GM18505 (cell line): Measurements from ENCODE around the gene NUBPL.
"Not testable (repeated sequence)": the region's sequence is repeated elsewhere in the genome, so short reads cannot be mapped to it uniquely, and the experiment has no call there.

ENCODE experiments used
- ATAC-seq: cut with Tn5 transposase; IDR thresholded peaks from one replicate; pipeline ENCODE4 v1.9.1; 2021; ENCODE audit not compliant: unreplicated experiment
- POLR2A ChIP-seq: IDR thresholded peaks from 4 replicates; pipeline ENCODE4 v1.6.1; 2011; ENCODE audit warnings: borderline replicate concordance; ENCODE audit not compliant: insufficient read depth, insufficient read length; ENCODE audit errors: extremely low read depth

Gene NUBPL

DNA sequence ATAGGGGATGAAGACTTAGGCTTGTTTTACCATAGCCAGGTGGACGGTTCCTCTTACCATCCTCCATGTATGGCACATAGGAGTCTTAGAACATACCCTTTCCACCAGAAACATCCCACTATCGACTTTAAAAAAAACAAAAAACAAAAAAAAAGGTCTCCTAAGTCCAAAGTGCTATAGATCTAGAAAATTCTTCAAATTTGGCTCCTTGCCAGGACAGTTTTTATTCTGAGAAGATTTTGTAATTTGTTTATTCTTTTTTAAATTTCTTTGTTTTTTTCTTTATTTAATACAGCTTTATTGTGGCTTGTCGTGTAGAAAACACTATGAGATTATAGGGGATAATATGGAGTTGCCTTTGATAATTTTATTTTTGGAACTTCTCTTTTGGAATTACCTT is 197.7 kb downstream of the NUBPL start:
- no peak for ATAC-seq
- TF ChIP-seq POLR2A: no peak

DNA sequence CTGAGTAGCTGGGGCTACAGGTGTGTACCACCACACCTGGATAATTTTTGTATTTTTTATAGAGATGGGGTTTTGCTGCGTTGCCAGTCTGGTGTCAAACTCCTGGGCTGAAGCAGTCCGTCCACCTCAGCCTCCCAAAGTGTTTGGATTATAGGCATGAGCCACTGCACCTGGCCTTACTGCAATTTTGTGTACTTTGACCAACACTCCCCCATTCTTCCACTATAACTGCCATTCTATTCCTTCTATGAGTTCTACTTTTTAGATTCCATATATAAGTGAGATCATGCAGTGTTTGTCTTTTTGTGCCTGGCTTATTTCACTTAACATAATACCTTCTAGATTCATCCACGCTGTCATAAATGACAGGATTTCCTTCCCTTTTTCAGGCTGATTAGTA is 199.1 kb downstream of the NUBPL start:
- ATAC-seq: no peak
- TF ChIP-seq POLR2A: no peak

- TF ChIP-seq POLR2A: no peak
- ATAC-seq: no peak
These were observed 200.1 kb downstream of the NUBPL start for GRCh38 chr14:31761325-31761724.

DNA sequence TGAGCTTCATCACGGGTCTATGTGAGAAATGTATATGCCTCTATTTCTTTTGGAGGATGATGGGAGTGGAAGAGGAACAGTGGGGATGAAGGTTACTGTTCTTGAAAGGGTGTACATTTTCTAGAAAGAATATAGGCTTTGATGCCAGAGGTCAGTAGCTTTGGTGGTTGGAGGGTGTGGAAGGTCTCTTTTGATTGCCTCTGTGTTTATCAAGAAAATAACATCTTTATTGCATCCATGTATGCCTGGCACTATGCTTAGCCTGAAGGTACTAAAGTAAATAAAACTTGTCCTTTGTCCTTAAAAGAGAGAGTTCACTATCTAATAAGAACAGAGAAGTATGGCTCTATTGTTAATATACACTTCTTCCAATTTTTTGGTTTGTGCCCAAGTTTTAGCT is 201.8 kb downstream of the NUBPL start:
- no peak for ATAC-seq
- TF ChIP-seq POLR2A: no peak

- no peak for ATAC-seq
- TF ChIP-seq POLR2A: no peak
These were observed 205.2 kb downstream of the NUBPL start for GRCh38 chr14:31766315-31766892.

GRCh38 chr14:31768355-31768754 is 207.2 kb downstream of the NUBPL start:
- no peak for ATAC-seq
- no peak for TF ChIP-seq POLR2A

DNA sequence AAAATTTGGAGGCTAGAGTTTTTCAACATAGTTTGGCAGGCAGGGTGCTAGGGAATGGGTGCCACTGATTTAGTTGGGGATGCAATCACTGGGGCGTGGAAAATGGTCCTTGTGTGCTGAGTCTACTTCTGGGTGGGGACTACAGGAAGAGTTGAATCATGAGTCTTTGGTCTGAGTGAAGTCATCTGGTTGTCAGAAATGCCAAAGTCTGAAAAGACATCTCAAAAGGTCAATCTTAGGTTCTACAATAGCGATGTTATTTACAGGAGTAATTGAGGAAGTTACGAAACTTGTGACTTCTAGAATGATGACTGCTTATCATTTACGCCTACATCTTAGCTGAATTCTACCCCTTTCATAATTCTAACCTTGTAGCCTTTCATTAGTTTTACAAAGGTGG is 209.1 kb downstream of the NUBPL start:
- no peak for ATAC-seq
- no peak for TF ChIP-seq POLR2A

DNA sequence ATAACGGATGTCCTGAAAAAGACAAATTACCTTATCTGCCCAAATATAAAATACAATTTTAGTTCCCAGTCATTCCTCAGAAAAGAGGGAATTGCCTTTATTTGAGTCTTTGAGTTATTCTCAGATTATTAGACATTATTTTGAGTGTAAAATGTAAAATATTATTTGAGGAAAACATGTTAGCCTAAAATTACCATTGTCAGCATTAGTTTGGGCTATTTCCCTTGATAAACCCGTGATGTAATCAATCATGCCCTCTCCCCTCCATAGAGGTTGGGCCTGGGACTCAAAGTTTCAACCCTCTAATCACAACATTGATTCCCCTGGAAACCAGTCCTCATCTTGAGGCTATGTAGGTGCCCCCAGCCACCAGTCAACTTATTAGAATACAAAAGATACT is 213.4 kb downstream of the NUBPL start:
- no peak for ATAC-seq
- no peak for TF ChIP-seq POLR2A

DNA sequence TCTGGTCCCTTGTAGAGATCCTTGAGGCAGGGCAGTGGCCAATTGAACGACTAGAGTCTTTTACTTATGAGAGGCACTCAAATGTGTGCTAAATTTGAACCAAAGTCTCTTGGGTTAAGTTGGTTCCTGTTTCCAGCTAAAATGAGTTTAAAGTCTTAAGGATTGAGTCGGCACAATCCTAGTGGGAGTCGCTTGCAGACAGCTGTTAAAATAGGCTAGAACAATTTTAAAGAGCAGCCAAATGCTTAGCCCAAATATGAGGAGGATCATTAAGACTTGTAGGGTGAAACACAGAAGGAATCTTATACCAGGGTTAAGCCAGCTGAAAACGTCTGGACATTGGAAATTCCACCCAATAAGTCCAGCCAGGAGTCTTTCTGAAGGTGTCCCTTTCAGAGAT is 216.1 kb downstream of the NUBPL start:
- no peak for TF ChIP-seq POLR2A
- ATAC-seq: no peak

GRCh38 chr14:31781578-31781977 is 220.4 kb downstream of the NUBPL start:
- no peak for TF ChIP-seq POLR2A
- no peak for ATAC-seq

DNA sequence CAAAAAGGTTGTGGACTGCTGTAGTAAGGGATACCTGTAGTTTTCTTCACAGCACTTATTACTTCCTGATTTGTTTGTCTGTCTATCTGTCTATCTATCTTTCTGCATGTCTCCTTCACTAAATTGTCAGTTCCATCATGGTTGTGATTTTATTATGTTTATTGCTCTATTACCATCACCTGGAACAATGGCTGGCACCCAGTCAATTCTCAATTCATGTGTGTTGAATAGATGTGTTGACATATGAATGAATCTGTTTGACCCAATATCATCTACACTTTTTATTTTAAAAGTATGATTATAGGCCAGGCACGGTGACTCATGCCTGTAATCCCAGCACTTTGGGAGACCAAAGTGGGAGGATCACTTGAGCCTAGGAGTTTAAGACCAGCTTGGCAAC is 224.4 kb downstream of the NUBPL start:
- TF ChIP-seq POLR2A: no peak

DNA sequence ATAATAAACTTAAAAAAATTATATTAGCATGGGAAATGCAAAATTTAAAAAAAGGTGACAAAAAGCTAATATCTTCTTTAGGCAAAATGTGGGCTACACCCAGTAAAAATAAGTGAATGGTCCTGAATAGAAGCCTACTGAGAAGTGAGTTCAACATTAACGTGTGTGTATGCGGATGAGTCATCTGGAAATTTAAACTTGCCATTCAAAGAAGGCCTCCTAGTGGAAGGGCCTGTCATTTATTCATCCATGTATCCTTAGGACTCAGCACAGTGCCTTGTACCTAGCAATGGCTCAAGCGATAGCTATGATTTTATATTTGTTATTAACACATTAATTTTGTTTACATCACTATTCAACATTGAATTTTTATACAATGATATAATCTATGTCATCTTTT is 226.2 kb downstream of the NUBPL start:
- ATAC-seq: no peak
- TF ChIP-seq POLR2A: no peak

More for the DNA sequence above, 224.4 kb downstream of the NUBPL start:
- ATAC-seq: no peak

- no peak for TF ChIP-seq POLR2A
- no peak for ATAC-seq
These were observed 227.1 kb downstream of the NUBPL start for GRCh38 chr14:31788340-31788739.

- ATAC-seq: no peak
- TF ChIP-seq POLR2A: no peak
These were observed 231.5 kb downstream of the NUBPL start for GRCh38 chr14:31792726-31793125.

DNA sequence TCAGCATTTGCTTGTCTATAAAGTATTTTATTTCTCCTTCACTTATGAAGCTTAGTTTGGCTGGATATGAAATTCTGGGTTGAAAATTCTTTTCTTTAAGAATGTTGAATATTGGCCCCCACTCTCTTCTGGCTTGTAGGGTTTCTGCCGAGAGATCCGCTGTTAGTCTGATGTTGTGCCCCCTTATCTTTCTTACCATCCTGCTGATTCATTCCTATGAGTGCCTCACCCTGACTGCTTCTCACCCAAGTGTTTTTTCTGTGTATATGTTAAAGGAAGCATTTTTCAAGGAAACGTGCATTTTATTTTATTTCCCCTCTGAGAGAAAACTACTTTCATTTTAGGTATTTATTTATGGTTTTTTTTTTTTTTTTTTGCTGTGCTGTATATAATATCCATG is 236.7 kb downstream of the NUBPL start:
- not testable (repeated sequence) for ATAC-seq
